HG03175 (cell line): ENCODE results near the gene RAB43.

Experiments
- ATAC-seq: cut with Tn5 transposase; IDR thresholded peaks from one replicate; pipeline ENCODE4 v1.9.1; 2021; ENCODE audit warnings: mild to moderate bottlenecking, moderate library complexity; ENCODE audit not compliant: unreplicated experiment

Gene RAB43

DNA sequence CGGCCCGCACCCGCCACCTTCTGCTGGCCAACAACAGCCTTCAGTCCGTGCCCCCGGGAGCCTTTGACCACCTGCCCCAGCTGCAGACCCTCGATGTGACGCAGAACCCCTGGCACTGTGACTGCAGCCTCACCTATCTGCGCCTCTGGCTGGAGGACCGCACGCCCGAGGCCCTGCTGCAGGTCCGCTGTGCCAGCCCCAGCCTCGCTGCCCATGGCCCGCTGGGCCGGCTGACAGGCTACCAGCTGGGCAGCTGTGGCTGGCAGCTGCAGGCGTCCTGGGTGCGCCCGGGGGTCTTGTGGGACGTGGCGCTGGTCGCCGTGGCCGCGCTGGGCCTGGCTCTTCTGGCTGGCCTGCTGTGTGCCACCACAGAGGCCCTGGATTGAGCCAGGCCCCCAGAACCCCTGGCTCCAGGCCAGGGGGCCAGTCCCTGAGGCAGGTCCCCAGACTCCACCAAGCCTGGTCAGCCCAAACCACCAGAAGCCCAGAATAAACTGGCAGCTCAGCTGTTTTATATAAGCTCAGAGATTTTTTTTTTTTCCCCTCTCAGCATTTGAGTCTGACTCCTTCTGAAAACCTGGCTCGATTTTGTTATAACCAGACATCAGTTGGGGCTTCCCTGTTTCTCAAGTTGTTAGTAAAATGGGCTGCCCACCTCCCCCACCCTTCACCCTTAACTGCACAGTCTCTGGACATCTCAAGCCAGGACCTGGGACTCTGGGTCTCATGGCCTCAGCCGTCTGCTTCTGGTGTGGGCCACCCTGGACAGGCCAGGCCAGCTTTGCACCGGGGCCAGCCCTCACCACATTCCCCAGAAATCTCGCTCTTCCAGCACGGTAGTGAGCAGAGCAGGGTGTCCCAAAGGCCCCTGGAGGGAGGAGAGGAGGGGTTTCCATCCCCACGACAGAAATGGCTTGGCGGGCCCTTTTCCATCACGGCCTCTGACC is 59.4 kb downstream of the RAB43 start:
- no peak for ATAC-seq

DNA sequence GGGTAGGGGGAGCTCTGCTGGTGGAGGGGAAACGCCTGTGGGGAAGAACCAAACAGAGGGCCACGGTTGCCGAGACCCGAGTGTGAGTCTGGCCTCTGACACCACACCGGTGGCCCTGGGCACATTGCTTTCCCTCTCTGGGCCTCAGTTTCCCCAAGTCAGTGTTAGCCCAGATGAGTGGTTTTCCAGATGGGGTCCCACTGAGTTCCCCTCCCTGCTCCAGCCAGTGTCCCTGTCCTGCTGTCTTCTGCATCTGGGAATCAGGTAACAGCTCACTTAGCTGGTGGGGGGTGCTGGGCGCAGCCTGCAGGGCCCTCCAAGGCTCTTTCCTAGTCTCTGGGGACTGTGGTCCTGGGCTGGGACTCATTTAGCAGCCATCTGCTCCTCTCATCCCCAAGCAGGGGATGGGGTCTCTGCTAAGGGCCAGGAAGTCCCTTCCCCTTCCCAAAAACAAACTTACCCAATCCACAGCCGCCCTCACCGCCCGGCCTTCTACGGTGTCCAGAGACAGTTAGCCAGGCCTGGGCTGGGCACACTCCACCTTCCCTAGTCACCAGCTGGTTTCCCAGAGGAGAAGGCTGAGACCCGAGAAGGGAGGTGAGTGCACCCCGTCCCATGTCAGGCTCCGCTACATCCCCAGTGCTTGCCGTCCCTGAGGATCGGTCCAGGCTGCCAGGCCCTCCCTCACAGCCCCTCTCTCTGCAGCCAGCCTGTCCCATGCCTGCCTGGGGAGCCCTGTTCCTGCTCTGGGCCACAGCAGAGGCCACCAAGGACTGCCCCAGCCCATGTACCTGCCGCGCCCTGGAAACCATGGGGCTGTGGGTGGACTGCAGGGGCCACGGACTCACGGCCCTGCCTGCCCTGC is 60.3 kb downstream of the RAB43 start:
- ATAC-seq, result no peak

DNA sequence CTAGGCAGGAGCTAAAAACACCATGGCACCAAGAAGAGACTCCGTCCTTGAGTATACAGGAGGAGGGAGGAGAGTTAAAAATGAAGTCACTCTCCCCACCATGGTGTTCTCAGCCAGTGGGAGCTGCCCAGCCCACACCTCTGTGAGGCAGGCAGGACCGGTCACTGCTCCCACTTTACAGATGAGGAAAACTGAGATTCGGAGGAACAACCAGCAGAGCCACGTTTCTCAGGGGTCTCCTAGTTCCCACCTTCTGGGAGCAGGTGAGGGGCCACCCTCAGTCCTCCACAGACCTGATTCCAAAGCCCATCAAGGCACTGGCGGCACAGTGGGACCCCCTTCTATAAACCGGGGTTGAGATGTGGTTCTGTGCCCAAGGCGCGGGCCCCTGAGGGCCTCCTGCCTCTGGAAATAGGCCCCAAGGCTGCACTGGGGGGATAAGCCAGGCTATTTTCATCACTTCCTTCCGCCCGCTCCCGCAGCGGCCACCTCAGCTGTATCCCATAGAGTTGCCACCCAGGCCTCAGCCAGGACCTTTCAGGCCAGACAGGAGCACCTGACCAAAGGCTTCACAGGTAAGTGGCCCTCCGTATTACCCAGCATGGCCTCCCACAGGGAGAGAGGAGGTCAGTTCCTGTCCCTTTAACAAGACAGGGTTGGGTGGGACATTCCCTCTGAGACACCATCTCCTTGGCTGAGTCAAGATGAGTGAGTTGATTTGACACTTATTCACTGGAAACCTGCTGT is 61.2 kb downstream of the RAB43 start, which contains the start of gene GP9:
GP9 (plus strand) TSS at position 504 of the 747 bp plus-strand sequence. CDS start 961 bp downstream, outside the sequence.
- ATAC-seq, result no peak

DNA sequence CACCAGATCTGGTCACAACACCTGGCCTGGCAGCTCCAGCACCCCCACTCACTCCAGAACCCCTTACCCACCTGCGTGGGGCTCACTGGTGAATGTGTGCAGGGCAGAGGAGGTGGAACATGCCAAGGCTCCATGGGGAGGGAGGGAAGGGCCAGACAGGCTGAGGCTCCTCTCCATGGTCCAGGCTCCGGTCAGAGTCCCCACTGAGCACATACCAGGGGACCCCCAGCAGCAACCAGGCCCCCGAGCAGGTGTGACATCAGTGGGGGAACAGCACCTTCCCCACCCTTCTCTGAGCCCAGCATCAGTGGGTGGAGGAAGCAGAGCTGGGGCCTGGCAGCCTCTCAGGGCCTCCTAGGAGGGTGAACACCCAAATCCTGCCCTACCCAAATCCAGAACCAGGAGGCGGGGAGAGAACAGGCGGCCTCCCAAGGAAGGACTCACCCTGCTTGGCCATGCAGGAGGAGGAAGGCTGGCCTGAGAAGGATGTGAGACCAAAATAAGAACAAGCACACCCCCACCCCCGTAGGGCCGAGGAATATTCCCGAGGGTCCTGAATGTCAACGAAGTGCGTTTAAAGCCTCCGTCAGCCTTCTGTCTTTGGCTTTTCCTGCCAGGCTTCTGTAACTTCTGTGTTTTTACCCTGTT is 62.2 kb downstream of the RAB43 start:
- ATAC-seq, result no peak

DNA sequence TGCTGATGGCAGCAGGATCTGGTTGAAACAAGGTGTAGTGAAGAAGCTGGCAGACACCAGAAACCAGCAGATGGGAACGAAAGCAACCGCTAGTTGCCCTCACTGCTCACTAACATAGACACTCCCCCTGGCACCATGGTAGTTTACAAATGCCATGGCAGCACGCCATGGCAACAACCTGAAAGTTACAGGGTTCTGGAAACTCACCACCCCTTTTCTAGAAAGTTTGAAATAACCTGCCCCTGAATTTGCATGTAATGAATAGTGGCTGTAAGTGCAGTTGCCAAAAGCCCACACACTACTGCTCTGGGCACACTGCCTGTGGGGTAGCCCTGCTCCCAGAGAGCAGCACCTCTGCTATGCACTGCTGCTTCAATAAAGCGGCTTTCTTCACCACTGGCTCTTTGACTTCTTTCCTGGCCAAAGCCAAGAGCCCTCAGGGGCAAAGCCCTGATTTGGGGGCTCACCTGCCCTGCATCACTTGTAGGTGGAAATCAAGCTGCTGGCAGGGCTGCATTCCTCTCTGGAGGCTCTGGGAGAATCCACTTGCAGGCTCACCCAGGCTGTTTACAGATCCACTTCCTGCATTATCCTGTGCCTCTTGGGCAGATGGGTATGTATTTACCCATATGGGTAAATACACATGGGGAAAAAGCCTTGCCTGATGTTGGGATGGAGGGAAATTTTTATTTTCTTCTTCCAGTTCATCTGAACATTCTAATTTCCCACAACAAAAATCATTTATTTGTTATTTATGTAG is 63.0 kb downstream of the RAB43 start:
- ATAC-seq, result peak; percentile 64

DNA sequence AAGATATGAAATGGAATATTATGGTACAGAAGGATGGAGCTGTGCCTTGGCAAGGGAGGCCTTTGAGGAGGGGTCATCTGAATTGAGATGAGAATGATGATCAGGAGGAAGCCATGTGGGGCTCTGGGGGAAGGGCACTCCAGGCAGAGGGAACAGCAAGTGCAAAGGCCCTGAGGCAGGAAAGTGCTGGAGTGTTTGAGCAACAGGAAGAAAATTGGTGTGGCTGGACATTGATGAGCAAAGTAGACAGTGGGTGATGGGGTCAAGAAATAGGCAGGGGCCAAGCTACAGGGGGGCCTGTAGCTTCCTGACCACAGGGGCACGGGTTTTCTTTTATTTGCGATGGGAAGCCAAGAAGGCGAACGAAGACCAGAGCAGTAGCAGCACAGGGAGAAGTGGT is 64.4 kb downstream of the RAB43 start:
- no peak for ATAC-seq

DNA sequence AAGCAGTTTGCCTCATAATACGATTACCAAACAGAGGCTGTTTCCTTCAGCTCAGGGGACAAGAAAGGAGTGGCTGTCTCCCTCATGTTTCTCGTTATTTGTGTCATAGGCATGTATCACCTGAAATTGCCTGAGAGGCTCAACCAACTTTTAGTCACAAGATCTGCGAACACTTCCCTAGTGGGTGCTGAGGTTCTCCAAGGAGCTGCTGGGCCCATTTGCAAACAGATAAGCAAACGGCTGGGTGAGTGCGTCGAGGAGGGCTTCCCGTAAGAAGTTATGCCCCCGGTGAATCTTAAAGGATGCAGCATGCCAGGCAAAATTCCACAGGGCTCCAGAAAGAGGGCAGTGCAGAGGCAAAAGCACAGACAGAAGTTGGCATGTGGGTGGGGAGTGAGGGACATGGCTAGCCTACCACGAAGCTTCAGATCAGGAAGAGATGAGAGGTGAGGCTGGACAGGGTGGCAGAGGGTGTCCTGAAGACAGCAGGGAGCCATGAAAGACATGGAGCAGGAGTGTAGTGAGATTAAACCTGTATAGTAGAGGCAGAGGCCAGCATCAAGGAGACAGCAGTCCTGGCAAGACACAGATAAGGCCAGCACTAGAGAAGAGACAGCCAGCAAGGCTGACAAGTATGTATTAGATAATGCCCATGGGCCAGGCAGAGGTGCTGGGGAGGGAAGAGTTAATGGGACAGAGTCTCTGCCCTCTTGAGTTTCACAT is 65.0 kb downstream of the RAB43 start:
- no peak for ATAC-seq

DNA sequence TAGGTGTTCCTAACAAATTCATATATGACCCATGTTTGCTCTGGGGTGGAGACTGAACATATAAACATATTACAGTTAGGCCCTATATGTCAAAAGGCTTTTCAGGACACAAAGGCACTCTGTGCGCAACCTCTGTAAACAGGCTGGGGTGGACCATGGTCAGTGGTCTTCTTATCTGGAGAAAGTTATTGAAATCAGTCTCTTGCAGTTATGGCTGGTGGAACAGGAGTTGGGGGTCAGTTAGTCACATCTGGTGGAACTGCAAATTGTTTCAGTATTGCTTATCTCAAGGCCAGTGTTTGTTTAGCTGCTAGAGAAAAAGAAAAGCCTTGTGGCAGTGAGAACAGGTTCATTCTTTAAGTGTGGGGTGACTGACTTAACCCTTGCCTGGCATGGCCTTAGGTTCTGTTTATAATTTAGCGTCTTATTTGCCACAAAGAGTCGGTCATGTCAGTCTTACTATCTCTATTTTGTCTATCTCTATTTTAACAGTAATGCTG is 66.9 kb downstream of the RAB43 start:
- no peak for ATAC-seq

DNA sequence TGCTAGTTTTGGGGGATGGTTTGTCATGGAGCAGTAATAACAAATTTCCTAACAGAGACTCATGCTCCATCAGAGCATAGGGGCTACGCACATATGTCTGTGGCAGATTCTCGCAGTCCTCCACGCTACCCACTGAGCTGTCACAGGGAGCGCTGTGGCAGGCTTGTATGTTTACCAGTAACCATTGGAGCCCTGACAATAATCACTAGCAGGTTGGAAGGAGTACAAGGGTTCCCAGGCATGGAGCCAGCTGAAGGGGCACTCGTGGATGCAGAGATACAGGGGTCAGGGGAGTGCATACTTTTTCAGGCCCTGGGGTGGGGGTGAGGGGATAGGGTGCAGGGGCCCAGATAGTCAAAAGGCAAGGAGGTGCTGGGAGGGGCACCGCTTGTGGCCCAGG is 68.9 kb downstream of the RAB43 start:
- ATAC-seq, result no peak

DNA sequence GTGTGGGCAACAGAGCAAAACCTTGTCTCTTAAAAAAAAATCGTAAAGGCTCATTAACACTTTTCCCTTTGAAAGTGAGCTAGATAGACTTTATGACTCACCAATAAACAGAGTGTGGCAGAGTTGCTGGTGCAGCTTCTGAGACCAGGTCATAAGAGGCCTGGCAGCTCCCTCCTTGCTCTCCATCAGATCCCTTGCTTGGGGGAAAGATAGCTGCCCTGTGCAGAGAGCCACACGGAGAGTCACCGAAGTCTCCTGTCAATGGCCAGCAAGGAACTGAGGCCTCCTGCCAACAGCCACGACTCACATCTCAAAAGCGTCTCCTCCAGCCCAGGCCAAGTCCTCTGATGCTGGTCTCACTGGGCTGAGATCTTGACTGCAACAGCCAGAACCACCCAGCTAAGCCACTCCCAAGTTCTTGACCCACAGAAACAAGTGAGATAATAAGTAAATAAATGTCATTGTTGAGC is 69.7 kb downstream of the RAB43 start:
- ATAC-seq, result no peak

DNA sequence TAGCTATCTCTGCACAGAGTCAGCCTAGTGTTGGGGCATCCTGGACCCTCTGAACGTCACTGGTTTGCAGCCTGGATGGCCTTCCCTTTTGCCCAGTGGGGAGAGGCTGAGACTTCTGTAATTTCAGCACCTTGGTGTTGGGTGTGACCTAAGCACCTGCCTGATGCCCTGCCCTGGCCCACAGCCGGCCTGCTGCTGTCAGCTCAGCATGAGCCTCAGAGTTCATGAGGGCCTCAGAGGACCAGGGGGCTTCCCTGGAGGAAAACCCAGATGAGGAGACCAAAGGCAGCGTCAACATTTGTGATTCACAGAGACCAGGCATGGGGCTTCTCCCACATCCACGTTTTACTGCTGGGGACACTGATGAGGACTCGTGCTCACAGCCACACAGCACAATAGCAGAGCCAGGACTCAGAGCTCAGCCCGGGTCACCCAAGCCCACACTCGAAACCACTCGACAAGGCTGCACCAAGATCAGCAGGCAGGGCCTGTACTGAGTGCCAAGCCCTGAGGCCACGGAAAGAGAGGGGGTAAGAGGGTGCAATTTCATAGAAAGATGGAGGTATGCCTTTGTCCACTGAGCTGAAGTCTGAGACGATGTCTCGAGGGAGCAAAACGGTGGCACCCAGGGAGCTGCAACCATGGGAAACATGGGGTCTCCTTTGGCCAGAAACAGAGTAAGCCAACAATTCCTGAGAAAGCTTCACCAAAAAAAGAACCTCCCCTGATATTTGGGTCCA is 70.9 kb downstream of the RAB43 start:
- no peak for ATAC-seq

DNA sequence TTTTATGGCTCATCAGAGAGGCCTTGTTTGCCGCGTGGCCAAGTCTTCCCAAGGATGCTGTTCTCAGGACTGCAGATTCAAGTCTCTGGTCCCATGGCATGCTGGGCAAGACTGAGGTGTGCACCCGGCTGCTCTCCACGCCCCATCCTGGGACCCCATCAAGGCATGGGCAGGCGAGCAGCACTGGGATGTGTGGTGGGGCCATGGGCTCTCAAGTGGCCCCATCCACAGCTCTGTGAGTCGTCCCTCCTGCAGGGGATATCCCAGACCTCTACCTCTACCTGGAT is 74.1 kb downstream of the RAB43 start:
- ATAC-seq, result no peak

DNA sequence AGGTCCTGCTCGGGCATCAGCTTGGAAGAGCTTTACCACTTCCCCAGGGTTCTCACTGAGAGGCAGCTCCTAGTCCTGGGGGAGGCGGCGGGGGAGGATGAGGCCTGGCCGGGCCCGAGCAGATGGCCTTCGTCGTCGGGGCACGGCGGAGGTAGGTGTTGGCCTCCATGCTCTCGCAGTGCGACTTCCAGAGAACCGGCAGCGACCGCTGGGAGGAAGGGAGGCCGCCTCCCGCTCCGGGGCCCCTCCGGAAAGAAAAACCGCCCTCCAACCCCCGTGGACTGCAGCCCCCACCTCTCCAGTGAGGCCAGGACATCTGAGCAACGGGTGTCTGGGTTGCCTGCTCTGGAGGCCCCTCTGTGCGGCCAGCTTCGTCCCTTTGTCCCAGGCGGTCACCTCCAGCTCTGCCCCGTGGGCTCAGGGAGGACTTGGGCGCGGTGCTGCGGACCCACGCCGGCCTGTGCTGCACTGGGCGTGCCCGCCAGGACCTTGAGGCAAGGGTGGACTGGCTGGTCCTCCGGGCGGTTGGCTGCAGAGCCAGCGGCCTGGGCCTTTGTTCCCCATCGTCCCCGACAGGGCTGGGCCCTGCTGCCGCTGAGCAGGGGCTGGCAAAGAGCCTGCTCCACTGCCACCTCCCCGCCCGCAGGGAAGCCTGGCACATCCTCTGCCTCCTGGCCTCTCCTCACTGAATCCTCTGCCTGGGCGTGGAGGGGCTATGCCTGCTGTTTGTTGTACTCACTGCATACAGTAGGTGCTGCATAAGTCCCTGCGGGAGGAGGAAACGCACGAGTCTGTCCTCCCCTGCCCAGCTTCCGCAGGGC is 74.7 kb downstream of the RAB43 start:
- no peak for ATAC-seq

DNA sequence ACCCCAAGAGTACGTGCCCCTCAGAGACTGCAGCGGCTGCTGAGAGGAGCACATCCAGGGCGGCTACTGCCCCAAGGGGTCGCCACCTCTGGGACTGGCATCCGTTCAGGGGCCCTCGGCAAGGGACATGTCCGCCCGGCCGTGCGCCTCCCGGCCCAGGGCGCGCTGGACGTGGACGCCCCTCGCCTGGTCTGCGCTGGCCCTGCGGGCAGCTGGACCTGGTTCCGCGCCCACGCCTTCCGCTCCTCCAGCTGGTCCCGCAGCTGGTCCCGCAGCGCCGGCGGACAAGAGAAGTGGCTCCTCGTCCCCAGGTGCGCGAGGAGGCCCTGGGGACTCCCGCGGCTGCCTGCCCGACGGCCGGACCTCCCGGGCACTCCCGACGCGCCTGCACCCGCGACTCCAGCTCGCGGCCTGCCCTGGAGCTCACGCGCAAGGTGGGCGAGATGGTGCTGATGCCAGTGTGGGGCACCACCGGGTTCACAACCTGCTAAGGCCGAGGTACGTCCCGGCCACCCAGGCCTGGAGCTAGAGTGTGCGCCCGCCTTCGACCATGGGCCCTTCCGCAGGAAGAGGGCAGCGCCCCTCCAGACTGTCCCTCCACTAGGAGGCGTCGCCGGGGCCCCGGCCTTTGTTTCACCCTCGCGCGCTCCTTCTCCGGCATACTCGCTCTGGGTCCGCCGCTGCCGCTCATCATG is 75.4 kb downstream of the RAB43 start:
- no peak for ATAC-seq

DNA sequence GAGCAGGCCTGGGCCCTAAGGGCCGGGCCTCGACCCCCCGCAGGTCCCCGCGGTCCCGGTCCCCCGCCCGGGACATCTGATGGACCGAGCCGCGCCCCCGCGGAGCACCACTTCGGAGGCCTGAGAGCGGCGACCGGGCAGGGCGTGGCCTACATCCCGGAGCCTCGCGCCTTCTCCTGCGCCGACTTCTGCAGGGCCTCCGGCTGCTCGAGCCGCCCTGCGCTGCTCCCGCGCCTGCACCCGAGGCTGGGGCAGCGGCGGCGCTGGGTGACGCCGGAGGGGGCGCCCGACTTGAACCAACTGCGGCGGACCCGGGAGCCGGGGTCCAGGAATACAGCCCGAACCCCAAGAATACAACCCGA is 75.9 kb downstream of the RAB43 start:
- ATAC-seq, result no peak

DNA sequence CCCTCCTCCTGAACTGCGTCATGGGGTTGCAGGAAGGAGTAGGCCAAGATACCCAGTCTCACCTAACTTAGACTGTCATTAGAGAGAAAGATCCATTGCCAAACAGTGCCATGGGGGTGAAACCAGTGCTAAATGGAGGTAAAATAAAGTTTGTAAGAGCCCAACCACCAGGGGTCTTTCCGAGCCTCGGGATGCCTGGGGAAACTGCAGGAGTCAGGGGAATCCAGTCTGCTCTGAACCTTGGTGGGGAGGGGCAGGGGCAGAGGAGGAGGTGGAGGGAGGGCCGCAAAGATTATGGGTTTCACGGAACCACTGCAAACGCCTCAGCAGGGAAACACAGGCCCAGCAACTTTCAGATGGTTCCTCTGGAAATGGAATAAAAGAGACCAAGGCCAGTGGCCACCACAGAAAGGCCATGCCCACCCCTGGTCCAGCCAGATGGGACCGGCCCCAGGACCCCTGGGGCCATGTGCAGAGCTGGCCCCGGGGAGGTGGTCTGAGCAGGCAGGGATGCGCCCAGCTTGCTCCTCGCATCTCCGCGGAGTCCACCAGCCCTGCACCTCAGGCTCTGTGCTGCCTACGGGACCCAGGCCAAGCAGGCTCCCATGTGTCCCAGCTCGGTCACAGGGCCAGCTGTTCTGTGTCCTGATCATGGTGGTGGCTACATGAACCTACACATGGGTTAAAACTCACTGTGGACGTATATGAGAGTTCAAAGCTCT is 80.9 kb downstream of the RAB43 start:
- no peak for ATAC-seq

DNA sequence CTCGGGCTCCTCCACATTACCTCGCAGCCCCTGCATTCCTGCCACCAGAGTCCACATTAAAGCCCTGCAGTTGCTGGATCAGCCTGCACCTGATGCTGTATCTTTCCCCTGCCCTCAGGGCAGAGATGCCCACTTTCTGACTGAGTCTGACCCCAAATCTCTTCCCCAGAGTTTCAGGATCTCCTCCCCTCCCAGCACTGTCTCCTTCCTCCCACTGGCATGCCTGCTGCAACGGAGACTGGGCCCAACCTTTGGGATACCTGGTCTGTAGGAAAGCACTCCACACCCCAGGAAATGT is 81.6 kb downstream of the RAB43 start:
- no peak for ATAC-seq
